ENCODE measurements around the gene SULT4A1.

Gene SULT4A1

GRCh38 chr22:43859621-43860020, 2.7 kb downstream of the SULT4A1 start:
- DNase-seq = no peak

- no peak for DNase-seq
Observed at GRCh38 chr22:43859176-43859575, 3.1 kb downstream of the SULT4A1 start.

- no peak for DNase-seq
Observed at GRCh38 chr22:43858156-43858895, 4.0 kb downstream of the SULT4A1 start.

GRCh38 chr22:43857367-43857766, 4.9 kb downstream of the SULT4A1 start:
- DNase-seq = no peak

GRCh38 chr22:43855431-43855830, 6.9 kb downstream of the SULT4A1 start:
- DNase-seq = no peak

- DNase-seq = no peak
Observed at GRCh38 chr22:43854786-43855271, 7.5 kb downstream of the SULT4A1 start.

DNA sequence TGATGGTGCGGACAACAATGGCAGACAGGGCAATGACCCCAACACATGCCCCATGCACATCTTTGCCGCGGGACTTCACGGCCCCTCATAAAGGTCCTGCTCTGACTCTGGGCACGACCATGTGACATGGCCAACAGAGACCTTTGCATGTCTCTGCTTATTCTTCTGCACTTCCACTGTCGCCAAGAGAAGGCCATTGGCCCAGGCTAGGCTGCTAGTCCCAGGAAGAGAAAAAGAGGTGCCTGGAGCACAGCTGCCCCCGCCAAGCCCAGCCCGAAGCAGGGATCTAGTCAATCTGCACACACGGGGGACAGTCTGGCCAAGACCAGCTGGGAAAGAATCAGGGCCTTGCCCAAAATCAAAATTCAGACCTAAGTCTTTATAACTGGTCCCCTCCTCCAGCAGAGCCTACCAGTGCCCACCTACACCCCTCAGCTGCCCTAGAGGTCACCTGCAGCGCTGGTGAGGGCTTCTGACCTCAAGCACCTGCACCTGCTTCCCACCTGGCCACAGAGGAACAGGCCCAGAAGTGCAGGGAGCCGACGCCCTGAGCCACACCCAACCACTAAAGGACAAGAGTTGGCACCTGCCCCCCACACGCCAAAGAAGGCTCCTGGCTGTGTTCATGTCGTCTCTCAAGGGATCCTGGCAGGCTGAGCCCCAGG, 8.1 kb downstream of the SULT4A1 start:
- DNase-seq = no peak

DNA sequence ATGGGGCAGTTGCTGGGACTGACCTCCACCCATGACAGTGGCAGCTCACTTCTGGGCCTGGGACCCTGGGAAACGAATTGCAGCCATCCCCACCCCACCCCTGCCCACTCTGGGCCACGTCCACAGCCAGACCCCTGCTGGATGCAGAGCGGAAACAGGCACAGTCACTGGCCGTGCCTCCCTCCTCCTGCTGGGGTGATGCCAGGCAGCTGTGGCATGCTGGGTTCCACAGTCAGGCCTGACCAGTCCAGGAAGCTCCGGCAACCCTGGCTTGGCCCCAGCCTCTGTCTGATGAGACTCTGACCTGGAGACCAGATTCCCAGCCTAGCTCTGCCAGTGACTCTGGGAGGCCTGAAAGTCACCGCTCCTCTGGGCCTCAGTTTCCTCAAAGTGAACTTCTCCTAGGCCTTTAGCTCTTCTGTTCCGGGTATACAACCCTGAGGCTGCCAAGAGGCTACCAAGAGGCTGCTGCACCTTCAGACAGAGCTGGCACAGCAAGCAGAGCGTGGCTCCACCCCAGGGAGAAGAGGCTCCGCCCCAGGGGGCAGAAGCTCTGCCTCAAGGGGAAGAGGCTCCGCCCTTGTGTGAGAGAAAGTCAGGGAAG, 8.9 kb downstream of the SULT4A1 start:
- no peak for DNase-seq

DNA sequence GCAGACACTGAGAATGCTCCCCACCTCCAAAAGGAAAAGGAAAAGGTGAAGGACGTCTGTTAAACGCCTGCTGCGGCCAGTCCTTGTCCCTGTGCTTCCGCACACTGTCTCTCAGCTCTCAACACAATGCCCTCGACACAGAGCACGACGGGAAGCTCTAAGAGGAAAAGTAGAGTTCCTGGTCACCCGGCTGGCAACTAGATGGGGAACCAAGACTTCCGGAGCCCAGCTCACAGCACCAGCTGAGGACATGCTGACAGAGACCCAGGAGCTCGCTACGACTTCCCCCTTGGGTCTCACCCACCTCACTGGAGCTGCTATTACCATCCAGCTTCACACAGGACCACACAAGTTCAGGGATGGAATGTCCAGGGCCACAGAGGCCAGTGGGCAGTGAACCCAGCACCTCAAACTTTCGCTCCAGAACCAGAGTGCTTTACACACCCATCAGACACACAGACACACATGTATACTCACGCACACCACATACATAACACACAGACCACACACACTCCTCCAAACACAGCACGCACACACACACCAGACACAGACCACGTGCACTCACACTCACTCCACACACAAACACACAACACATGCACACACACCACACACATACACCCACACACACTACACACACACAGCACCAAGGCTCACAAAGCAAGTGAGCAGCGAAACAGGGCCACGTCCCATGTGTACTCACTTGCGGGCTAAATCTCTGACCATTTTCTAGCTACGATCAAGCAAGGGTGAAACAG, 9.6 kb downstream of the SULT4A1 start:
- DNase-seq = no peak

DNA sequence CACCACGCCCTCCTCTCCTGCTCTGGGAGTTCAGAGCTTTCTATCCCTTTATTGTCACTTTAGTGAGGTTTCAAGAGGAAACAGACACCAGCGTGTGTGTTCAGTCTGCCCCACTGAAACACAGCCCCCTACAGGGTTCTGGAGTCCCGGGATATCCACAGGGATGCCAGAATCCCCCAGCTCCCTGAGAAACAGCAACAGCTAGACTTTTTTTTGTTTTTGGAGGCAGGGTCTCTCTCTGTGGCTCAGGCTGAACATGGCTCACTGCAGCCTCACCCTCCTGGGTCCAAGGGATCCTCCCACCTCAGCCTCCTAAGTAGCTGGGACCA, 10.4 kb downstream of the SULT4A1 start:
- DNase-seq = no peak

DNA sequence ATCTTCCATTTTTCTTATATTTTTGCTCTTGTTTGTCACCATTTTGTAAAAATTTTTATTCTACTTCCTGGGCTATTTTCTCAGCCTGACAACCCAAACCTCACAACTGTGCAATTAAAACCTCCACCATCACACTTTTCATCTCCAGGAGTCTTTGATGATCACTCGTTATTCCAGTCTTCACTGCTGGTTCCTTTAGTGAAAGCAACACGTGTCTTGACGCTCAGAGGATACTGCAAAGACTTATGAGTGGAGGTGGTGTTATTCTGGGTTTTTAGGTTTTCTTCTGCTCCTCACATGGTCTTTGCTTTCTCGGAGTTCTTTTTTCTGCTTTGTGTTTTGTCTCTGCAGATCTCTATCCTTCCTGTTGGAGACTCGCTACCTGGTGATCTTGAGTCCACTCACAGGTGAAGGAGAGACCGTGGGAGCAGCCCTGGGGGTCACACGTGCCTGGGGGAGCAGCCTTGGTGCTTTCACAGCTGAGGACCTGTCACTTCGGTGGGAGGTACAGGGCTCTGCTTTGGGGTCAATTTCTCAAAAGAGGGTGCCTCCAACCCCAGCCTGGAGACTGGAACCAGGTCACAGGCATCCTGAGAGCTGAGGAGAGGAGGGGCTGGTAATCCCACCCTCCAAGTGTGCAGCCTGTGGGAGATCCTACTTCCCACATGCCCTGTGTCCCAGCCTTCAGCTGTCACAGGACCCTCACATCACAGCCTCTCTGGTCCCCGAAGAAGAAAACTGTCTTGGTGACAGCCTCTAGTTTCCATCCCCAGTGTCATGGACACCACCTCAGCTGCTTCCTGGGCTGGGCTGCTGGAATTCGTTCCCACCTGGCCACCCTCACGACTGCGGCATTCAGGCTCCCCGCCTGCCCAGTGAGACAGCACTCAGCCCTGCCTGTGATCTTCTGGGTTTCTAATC, 11.0 kb downstream of the SULT4A1 start:
- DNase-seq = no peak

- DNase-seq = no peak
Observed at GRCh38 chr22:43850529-43850928, 11.8 kb downstream of the SULT4A1 start.

- no peak for DNase-seq
Observed at GRCh38 chr22:43849731-43850130, 12.6 kb downstream of the SULT4A1 start.

- DNase-seq = no peak
Observed at GRCh38 chr22:43848366-43849171, 13.7 kb downstream of the SULT4A1 start.

DNA sequence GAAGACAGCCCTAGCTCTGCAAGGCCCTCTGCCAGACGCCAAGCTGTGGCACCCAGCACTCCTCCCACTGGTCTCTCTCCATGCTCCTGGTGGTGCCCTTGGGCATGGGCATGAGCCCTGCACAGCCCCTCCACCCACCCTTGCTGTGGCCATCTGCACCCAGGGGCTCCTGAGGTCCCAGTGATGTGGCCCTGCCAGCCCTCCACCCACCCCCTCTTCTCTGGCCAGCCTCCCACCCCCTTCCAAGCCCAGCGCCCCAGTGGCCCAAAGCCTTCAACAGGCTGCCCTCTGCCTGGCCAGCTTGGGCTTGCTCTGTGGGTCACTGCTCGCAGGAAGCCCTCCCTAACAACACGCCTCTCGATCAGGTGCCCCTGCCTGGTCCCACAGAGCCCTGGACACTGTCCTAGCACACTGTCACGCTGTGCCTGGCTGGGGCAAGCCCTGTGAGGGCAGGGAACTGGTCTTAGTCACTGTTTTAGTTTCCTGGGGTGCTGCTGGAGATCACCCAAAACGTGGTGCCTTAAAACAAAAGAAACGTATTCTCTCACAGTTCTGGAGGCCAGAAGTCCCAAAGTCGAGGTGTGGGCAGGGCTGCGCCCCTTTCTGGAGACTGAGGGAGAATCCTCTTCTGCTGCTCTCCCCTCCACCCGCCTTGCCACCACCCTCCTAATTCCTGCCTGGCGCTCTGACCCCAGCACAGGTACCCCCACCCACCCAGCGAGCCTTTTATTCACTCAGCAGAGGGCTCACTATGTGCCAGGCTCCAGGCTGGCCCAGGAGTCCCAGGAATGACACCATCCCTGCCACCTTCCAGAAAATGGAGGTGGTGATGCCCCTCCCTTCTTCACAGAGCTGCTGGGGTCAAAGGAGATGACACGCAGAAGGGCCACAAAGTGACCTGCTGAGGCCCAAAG, 14.7 kb downstream of the SULT4A1 start:
- DNase-seq = no peak

- no peak for DNase-seq
Observed at GRCh38 chr22:43846966-43847365, 15.3 kb downstream of the SULT4A1 start.

- no peak for DNase-seq
Observed at GRCh38 chr22:43845981-43846380, 16.3 kb downstream of the SULT4A1 start.

GRCh38 chr22:43844560-43845545, 17.5 kb downstream of the SULT4A1 start:
- no peak for DNase-seq
